NK-92 (cell line): ENCODE data around the gene ST6GALNAC6.

Source experiments
- DNase-seq: peaks from one replicate; lab custom pipeline; 2025; ENCODE audit not compliant: unreplicated experiment; lab: John Stamatoyannopoulos, UW

Gene ST6GALNAC6

GRCh38 chr9:127916720-127917581 lies 17.5 kb upstream of the ST6GALNAC6 start, which contains the start of gene ST6GALNAC4:
Gene ST6GALNAC4 (minus strand): TSS chr9:127917041. CDS start chr9:127916419, 622 bp downstream.
- peak; percentile 71 for DNase-seq

- no peak for DNase-seq
These were observed 16.7 kb upstream of the ST6GALNAC6 start for GRCh38 chr9:127915801-127916719.

DNA sequence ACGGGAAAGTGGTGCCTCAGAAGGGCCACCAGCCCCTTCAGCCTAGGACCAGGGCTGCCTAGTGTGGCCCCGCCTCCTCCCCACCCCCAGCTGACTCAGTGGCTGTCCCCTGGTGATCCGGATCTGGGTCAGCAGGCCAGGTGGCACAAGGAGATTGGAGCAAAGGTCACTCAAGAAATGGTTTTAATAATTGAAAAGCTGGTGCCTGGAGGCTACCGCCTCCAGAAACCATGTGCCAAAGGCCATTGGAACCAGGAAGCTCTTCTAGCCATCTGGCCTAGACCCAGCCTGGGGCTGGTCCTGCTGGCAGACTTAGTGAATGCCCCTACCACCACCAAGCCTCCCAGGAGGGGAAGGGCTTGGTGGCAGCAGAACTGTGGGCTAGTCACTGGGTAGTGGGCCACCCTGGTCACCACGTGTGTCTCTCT lies 15.9 kb upstream of the ST6GALNAC6 start:
- no peak for DNase-seq

DNA sequence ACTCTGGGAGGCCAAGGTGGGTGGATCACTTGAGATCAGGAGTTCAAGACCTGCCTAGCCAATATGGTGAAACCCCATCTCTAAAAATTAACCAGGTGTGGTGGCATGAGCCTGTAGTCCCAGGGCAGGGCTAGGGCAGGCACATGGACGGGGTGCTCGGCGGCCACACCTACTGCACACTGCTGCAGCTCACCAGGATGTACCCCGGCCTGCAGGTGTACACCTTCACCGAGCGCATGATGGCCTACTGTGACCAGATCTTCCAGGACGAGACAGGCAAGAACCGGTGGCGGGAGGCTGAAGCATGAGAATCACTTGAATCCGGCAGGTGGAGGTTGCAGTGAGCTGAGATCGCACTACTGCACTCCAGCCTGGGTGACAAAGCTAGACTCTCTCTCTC lies 14.3 kb upstream of the ST6GALNAC6 start:
- DNase-seq, result no peak

DNA sequence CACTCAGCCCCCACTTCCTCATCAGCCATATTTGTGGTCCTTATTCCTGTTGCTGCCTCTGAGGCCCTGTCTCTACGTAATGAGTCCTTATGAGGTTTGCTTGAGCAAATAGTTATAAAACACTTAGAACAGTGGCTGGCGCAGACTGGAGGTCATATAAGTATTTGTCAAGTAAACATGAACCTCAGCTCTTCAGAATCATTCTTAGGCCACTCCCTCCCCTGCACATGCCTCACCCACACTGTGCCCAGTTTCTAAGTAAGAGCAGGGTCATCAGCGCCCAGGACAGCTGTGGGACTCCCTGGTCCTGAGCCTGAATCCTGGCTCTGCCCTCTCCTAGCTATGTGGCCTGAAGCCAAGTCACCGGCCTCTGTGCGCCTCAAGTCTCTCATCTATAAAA lies 13.5 kb upstream of the ST6GALNAC6 start:
- no peak for DNase-seq

DNA sequence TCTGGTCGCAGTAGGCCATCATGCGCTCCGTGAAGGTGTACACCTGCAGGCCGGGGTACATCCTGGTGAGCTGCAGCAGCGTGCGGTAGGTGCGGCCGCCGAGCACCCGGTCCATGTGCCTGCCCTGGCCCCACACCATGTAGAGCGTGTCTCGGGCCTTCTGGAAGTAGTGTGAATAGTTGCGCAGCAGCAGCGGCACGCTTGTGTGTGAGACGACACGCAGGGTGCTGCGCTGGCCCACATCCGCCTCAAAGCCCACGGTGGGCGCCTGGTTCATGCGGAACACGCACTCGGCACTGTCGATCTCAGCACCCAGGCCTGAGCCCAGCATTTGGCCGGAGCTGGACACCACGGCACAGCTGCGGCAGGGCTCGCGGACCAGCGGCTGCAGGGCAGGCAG lies 12.9 kb upstream of the ST6GALNAC6 start:
- no peak for DNase-seq

DNA sequence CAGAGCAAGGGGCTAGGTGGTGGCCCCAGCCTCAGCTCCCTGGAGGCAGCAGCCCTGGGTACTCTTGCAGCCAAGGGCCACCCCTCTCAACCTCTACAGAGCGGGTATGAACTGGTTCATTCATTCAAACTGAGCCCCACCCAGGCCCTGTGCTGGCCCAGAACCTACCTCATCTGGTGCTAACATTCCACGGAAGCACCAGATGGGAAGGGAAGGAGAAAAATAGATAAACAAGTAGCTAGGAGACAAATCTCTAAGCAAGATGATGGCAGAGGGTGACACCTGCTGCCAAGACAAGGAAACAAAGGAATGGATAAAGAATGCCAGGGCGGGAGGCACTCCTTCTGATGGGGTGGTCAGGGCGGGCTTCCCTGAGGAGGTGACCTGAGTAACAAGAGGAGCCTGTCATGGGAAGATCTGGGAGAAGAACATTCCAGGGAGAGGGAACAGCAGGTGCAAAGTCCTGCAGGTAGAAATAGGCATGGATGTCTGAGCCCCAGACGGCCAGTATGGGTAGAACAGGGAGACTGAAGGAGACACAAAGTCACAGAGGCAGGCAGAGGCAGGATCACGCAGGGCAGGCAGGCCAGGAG lies 11.3 kb upstream of the ST6GALNAC6 start:
- no peak for DNase-seq

DNA sequence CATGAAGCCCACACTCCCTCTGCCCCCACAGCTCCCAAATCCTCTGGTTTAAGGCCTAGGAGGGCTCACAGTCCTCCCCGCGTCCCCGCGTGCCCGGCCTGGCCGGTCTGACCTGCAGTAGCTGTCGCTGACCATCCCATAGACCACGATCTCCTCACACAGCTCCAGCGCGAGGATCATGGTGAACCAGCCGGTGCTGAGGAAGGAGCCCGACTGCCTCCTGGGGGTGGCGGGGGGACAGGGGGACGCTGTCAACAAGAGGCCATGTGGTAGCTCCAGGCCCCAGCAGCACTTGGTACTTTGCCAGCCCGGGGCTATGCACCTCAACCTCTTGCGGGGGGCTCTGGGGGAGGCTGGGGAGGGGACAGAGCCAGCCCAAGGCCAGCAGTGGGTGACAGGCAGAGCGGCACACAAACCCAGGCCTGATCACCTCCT lies 10.5 kb upstream of the ST6GALNAC6 start:
- DNase-seq, result no peak

DNA sequence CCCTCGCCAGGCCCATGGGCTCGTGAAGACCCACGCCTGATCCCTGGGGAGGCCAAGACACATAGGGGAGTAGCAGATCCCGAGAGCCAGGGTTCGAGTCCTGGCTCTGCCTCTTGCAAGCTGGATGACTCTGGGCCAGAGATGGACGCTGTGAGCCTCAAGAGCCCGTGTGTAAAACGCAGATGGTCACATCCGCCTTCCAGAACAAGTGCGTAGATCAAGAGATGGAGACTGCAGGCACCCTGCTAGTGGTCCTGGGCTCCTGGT lies 9.2 kb upstream of the ST6GALNAC6 start:
- DNase-seq, result no peak

DNA sequence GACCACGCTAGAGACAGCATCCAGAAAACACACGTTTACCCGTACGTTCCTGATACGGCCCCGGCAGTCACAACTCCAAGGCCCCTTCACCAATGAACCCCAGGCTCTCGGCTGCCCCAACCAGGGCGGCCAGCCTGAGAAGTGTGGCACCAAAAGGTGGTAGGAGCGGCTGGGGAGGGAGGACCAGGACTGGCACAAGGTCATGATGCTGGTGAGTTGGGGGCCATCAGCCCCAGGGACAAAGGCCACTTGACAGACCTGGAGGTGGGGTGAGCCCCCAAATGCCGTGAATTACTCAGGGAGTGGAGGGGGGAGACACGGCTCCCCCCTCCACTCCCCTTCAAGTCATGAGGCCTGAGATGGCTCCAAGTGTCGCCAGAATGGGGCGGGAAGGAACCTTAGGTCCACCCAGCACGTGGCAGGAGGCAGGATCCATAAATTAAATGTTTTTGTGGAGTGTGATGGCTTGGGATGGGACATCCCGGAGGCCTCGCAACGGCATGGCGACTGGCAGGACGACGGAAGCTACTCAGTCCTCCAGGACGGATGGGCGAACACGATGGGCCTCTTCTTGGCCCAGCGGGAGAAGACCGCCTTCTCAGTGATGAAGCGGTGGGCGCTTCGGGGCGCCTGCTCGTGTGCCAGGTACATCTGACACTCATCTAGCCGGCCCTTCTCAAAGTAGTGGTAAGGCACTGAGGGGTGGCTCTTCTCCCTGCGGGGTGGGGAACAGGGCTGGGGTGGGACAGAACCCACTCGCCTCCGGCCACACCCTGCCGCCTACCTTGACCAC lies 8.7 kb upstream of the ST6GALNAC6 start:
- no peak for DNase-seq

DNA sequence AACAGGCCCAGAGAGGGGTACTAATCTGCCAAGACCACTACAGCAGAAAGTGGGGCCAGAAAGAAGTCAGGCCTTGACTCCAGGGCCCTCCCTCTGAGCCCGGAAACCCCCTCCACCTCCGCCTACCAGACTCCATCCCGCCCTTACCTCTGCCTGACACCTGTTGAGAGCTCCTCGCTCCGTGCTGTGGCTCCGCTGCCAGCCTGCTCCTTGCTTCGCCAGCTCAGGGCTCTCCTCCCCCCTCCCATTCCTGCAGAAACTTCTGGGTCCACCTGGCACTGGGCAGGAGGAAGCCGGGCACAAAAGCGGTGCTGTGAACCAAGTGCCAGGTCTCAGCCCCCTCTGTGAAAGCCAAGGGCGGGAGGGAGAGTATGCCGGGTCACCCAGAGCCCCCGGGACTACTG lies 6.4 kb upstream of the ST6GALNAC6 start:
- no peak for DNase-seq

- DNase-seq, result no peak
These were observed 5.8 kb upstream of the ST6GALNAC6 start for GRCh38 chr9:127905004-127905728.

DNA sequence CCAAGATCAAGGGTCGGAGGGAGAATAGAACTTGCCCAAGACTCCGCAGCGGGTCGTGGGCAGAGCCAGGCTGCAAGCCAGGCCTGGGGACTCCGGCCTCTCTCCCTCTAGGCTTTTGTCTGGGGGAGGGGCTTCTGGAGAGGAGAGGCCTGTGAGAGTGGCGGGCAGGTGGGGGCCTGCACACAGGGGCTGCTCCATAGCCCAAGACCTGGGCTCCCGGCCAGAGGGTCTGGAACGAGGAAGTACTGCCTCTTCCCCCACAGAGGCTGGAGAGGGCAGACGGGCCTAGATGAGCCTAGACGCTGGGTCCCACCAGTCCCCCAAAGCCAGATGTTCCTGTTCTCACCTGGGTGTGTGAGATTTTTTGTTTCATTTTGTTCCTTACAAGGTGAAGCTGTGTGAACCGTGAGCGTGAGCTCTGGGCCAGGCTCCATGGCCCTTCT lies 5.2 kb upstream of the ST6GALNAC6 start:
- DNase-seq, result no peak

DNA sequence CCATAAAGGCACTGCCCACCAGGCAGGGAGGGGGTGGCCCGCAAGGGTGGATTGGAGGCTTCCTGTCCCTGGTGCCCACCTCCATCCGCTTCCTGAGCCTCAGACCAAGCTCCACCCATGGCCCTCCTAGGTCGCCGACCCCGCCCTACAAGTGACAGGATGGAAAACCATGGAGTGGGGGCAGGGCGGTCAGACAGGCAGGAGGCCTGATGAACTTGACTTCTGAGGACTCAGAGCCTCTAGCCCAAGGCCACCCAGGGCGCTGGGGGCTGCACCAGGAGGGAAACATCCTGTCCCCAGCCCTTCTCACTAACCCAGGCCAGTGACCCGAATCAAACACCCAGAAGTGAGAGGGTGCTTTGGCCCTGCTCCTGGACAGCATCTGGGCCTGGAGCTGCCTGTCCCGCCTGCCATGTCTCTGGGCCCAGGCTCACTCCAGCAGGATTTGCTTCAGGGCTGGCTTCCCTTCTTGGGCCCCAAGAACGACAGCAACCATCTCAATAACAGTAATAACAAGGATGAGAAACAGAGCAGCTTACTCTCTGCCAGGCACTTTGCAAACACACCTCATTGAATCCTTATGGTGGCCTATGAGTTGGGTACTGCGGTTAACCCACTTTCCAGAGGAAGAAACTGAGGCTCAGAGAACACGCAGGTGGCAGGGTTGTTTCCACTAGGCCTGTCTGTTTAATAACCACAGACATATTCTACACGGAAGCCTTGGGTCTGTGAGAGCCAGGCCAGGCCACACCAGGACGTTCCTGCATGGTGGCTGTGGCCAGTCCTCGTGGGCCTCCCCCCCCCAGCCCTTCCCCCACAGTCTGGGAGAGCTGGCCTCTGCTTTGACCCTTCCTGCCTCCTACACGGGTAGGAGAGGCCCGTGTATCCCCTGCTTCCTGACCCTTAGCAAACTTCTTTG lies 4.4 kb upstream of the ST6GALNAC6 start:
- DNase-seq, result no peak

- no peak for DNase-seq
These were observed 823 bp downstream of the ST6GALNAC6 start for GRCh38 chr9:127898433-127899127.

- no peak for DNase-seq
These were observed 2.2 kb downstream of the ST6GALNAC6 start for GRCh38 chr9:127897193-127897692.

DNA sequence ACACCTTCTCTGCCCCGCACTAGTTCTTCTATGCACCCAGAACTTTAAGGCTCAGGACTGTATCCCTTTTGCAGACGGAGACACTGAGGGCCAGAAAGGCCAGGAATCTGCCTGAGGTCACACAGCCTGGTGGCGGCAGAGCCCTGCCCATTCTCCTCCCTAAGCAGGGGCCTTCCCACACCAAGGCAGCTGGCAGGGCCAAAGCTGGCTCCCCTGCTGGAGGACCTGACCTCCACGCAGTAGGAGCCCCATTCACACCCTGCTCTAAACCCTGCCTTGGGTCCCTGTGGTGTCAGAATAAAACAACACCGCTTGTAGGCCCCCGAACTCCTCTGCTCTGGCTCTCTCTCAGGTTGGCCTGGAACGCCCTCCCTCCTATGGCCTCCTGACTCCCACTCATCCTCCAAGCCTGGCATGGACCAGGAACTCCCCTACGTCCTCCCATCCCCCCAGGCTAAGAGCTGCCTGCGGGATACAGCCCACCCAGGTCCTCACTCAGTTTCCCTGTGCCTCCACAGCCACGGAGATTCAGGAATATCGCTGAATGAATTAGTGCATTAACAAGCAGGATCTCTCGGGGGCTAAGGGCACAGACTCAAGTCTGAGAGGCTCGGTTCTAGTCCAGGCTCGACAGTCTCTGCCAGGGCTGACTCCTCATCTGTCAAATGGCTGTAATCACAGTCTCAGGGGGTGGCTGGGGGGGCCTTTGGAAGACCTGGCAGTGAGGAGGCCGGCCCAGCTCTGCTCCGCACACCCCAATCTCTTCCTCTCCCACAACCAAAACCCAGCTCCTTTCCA lies 2.8 kb downstream of the ST6GALNAC6 start:
- DNase-seq, result no peak
